GM19438 (cell line): ENCODE measurements around the gene ASAP2.

ENCODE experiments used
- ATAC-seq: cut with Tn5 transposase; IDR thresholded peaks from one replicate; pipeline ENCODE4 v1.9.1; 2021; ENCODE audit warnings: low read depth; ENCODE audit not compliant: unreplicated experiment

Gene ASAP2

DNA sequence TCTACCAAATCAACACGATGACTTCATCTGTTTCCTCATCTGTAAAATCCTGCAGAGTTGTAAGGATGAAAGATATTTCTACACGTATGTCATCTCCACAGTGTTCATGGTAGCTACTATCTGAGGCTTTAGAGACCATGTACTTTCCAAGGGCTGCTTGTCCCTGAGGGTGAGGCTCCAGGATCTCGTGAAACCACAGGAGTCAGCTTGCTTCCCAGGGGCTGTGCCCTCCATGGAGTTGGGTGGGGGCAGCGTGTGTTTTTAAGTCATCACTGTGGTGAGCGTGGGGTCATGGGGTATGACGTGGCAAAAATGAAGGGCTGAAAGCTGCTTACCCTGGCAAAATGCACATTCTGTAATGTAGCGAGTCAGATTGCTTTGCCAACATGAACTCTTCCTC lies 81.6 kb downstream of the ASAP2 start:
- ATAC-seq = no peak

- no peak for ATAC-seq
Measured at GRCh38 chr2:9288681-9289338, 82.2 kb downstream of the ASAP2 start.

DNA sequence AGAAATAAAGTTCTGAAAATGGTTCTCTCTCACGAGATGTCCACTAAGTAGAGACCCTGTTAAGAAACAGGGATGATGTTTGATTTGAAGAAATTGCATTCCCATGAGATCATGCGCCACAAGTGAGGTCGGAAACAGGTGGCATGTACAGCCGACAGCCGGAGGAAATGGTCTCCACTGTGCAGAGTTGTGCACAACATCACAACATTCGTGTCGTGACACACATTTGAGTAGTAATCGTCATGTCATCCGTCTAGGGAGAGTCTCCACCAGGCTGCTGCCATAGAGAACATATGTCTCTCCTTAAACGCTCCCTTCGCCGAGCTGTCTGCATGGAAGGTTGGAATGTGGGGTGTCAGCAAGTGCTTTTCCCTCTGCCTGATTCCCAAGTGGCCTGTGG lies 84.7 kb downstream of the ASAP2 start:
- no peak for ATAC-seq

DNA sequence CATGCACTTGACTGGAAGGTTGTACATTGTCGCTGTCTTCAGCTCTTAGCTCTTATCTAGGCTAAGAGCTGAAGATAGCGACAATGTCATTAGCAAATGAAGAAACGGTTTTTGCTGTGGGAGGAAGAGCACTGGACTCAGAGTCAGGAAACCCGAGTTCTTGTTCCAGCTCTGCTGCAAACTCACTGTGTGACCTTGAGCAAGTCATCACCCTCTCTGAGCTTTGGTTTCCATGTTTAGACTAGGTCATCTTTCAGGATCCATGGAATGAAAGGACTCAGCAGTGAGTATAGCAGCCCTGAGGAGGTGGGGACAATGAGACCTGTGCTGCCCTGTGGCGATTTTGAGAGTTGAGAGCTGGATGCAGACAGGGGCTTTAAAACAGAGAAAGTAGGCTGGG lies 85.3 kb downstream of the ASAP2 start:
- ATAC-seq = no peak

DNA sequence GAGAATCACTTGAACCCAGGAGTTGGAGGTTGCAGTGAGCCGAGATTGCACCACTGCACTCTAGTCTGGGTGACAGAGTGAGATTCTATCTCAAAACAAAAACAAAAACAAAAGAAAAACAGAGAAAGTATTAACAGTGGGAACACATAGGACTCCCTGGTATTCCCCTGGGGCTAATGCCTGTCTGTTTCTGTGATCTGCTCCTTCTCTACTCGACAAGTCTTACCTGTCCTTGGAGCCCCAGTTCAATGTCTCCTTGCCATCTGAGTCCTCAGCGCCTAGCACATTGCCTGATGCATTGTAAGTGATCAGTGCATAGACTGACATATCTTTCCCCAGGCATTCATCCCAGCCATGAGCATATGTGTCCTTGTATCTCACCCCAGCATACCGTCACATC lies 85.8 kb downstream of the ASAP2 start:
- no peak for ATAC-seq

DNA sequence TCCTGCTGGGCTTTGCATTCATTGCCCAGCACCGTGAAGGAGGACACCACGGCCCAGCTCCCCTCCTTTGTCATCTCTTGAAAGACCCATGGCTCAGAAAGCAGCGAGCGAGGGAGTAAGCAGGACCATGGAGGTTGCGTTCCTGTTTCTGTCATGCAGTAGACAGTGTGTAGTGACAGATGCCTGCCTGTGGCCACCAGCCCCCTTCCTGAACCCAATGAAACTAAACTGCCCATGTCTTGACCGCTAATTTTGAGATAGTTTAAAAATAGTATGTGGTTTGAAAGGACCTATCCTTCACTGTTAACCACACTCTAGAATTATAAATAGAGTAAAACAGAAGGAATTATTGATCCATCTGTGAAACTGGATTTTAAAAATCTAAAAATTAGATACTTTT lies 88.2 kb downstream of the ASAP2 start:
- ATAC-seq = no peak

DNA sequence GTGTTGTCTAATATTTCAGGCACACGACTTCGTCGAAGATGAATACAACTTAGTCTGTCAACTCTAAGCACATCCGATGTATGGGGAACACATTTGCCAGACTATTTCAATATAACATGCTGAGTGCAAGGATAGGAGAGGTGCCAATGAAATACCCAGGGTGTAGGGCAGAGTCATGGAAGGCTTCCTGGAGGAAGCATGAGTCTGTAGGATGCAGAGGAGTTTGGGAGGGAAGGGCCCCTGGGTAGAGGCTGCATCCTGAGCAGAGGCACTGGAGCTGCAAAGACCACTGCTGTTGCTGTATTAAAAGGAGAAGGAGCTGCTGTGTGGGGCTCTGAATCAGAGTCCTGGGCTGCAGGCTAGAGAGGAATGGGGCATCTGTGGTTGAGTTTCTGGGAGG lies 89.9 kb downstream of the ASAP2 start:
- ATAC-seq = no peak

- ATAC-seq = no peak
Measured at GRCh38 chr2:9297156-9297555, 90.5 kb downstream of the ASAP2 start.

- ATAC-seq = no peak
Measured at GRCh38 chr2:9297807-9298206, 91.2 kb downstream of the ASAP2 start.

GRCh38 chr2:9298583-9298982 lies 92.0 kb downstream of the ASAP2 start:
- no peak for ATAC-seq

- ATAC-seq = no peak
Measured at GRCh38 chr2:9299161-9300100, 92.8 kb downstream of the ASAP2 start.

DNA sequence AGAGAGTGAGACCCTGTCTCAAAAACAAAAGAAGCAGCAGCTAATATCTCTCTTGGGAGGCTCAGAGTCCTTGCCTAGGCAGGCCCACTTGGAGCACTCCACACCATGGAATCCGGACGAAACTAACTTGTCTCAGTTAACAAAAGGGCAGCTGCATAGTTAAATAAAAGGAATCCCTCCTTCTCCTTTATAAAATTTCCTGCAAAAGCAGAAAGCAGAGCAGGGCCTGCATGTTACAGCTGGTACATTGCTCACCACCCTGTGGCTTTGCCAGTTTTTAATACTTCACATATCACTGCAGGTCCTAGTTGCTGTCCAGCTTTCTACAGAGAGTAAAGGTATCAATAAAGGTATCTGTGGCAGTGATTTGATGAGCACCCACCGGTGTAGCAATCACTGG lies 93.6 kb downstream of the ASAP2 start:
- ATAC-seq = no peak

GRCh38 chr2:9300829-9301453 lies 94.3 kb downstream of the ASAP2 start:
- no peak for ATAC-seq

GRCh38 chr2:9302755-9303154 lies 96.1 kb downstream of the ASAP2 start:
- no peak for ATAC-seq

- ATAC-seq = no peak
Measured at GRCh38 chr2:9303528-9304225, 97.1 kb downstream of the ASAP2 start.

DNA sequence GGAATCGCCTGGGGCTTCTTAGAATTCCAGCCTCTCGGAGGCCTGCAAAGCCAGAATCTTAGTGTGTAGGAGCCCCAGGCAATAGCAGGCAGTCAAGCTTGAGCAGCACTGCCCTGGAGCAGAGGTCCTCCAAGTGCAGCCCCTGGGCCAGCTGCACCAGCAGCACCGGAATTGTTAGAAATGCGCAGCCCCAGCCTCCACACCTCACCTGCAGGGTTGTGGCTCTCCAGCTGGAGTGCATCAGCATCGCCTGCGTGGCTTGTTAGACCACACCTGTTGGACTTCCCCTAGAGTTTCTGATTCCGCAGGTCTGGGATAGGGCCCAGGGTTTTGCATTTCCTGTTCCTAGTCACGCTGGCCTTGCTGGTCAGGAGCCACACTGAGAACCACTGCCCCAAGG lies 100.3 kb downstream of the ASAP2 start:
- ATAC-seq = no peak

- ATAC-seq = no peak
Measured at GRCh38 chr2:9307535-9307934, 100.9 kb downstream of the ASAP2 start.

GRCh38 chr2:9308186-9308955 lies 101.8 kb downstream of the ASAP2 start:
- ATAC-seq = no peak

DNA sequence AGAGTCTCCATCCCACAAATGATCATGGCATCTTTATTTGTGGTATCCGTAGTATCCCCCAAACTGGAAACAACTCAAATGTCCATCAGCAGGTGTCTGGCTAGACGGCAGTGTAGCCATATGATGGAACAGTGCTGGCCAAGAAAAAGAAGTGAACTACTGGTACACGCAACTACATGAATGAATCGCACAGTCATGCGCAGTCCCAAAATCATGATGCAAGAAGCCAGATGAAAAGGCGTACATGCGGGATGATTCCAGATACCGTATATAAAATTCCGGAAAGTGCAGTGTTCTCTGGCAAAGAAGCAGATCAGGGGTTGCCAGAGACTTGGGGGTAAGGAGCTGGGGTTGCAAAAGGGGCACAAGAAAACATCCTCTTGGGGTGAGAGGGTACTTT lies 102.5 kb downstream of the ASAP2 start:
- ATAC-seq = no peak

DNA sequence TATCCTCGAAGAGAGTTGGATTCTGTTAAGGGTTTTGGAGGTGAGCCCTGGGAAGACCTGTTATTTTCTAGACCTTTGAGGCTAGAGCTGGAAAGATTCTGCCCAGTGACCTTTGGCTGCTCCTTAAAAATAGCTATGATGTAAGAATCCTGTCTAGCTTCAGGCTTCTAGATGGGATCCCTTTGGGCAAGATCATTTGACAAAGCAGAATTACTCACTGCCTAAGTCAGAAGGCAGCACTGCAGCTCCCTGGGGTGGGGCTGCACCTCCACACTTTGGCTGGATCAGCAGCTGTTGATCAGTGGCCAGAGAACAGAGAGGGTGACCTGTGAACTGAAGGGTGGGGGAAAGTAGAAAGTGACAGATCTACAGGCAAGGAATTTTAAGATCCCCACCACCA lies 103.8 kb downstream of the ASAP2 start:
- no peak for ATAC-seq
